Activated T-helper 1 cell treated with anti-CD3 and anti-CD28 coated beads, Interleukin-12 subunit alpha, Interleukin-12 subunit beta, Interleukin-2, Interleukin-4 antibody, amounts not matched to agents 30 ng/mL and 10 ng/mL and 1 ng/mL, durations not matched to agents 14 hours and 24 hours and 36 hours (primary cell): ENCODE results near the gene TSHZ2. TPM values are rescaled to one million over a fixed set of nuclear protein-coding genes. Genes with fewer than 3 reads are reported as not detected.

Experiments
- DNase-seq: peaks from one replicate; pipeline ENCODE4 v3.0.0; 2021; ENCODE audit warnings: low spot score
- H3K27ac Mint-ChIP-seq: one replicate; pipeline ENCODE4 v1.8.0; 2021; ENCODE audit warnings: mild to moderate bottlenecking, mixed read lengths
- H3K27me3 Mint-ChIP-seq: one replicate; pipeline ENCODE4 v1.8.0; 2022; ENCODE audit warnings: mild to moderate bottlenecking, moderate library complexity, mixed read lengths; ENCODE audit not compliant: insufficient read depth
- H3K36me3 Mint-ChIP-seq: one replicate; pipeline ENCODE4 v1.8.0; 2021; ENCODE audit warnings: low read depth, mixed read lengths
- H3K4me1 Mint-ChIP-seq: one replicate; pipeline ENCODE4 v1.8.0; 2021; ENCODE audit warnings: low read depth, mixed read lengths
- H3K4me3 Mint-ChIP-seq: one replicate; pipeline ENCODE4 v1.8.0; 2021; ENCODE audit warnings: mild to moderate bottlenecking, moderate library complexity, mixed read lengths
- H3K9me3 Mint-ChIP-seq: one replicate; pipeline ENCODE4 v1.8.0; 2021; ENCODE audit warnings: mixed read lengths
- intact Hi-C: fragments of 100-400 bp; cut with micrococcal nuclease; formaldehyde crosslinking; loops from one replicate; pipeline ENCODE4 v1.15.1; 2024
- total RNA-seq: library from RNA; stranded (reverse); gene quantifications from 2 replicates; pipeline ENCODE4 v1.2.3, GENCODE V29; 2022

Gene TSHZ2
- total RNA-seq, 1 donor from 2014 or later, result 26.0 TPM

GRCh38 chr20:52991830-52992229 lies 19.7 kb downstream of the TSHZ2 start:
- DNase-seq, result no peak
- peaks cover 24% of the 10 kb centered on the region for H3K4me1 Mint-ChIP-seq
- no peak overlapping the region for H3K27ac Mint-ChIP-seq
- intact Hi-C loops, result no loop called here
- H3K4me3 Mint-ChIP-seq, result no peak overlapping the region
- no peaks in the 10 kb centered on the region for H3K27me3 Mint-ChIP-seq
- peaks cover 10% of the 10 kb centered on the region for H3K36me3 Mint-ChIP-seq
- H3K9me3 Mint-ChIP-seq, result no peaks in the 10 kb centered on the region

GRCh38 chr20:52992632-52993031 lies 20.5 kb downstream of the TSHZ2 start:
- intact Hi-C loops, result no loop called here
- no peaks in the 10 kb centered on the region for H3K9me3 Mint-ChIP-seq
- H3K27me3 Mint-ChIP-seq, result no peaks in the 10 kb centered on the region
- H3K36me3 Mint-ChIP-seq, result peaks cover 10% of the 10 kb centered on the region
- H3K4me3 Mint-ChIP-seq, result no peak overlapping the region
- H3K27ac Mint-ChIP-seq, result no peak overlapping the region
- H3K4me1 Mint-ChIP-seq, result peaks cover 28% of the 10 kb centered on the region
- DNase-seq, result no peak

- no peak overlapping the region for H3K27ac Mint-ChIP-seq
- H3K36me3 Mint-ChIP-seq, result peaks cover 9% of the 10 kb centered on the region
Observed at GRCh38 chr20:52993076-52993475, 20.9 kb downstream of the TSHZ2 start.

GRCh38 chr20:52994184-52994970 lies 22.2 kb downstream of the TSHZ2 start:
- intact Hi-C loops, result no loop called here
- peaks cover 13% of the 10 kb centered on the region for H3K36me3 Mint-ChIP-seq
- H3K4me1 Mint-ChIP-seq, result peaks cover 37% of the 10 kb centered on the region
- no peaks in the 10 kb centered on the region for H3K27me3 Mint-ChIP-seq
- no peaks in the 10 kb centered on the region for H3K9me3 Mint-ChIP-seq
- no peak overlapping the region for H3K27ac Mint-ChIP-seq
- DNase-seq, result no peak
- H3K4me3 Mint-ChIP-seq, result no peak overlapping the region

More at GRCh38 chr20:52993076-52993475, 20.9 kb downstream of the TSHZ2 start:
- Mint-ChIP-seq H3K4me1 (peaks cover 28% of the 10 kb centered on the region), H3K27me3 (no peaks in the 10 kb centered on the region), H3K4me3 (no peak overlapping the region), H3K9me3 (no peaks in the 10 kb centered on the region)
- intact Hi-C loops, result no loop called here
- no peak for DNase-seq

GRCh38 chr20:52996130-52996529 lies 24.0 kb downstream of the TSHZ2 start:
- H3K9me3 Mint-ChIP-seq, result no peaks in the 10 kb centered on the region
- H3K27ac Mint-ChIP-seq, result no peak overlapping the region
- H3K27me3 Mint-ChIP-seq, result no peaks in the 10 kb centered on the region
- DNase-seq, result no peak
- H3K4me1 Mint-ChIP-seq, result peaks cover 52% of the 10 kb centered on the region
- intact Hi-C loops, result no loop called here
- H3K4me3 Mint-ChIP-seq, result no peak overlapping the region
- H3K36me3 Mint-ChIP-seq, result peaks cover 13% of the 10 kb centered on the region

GRCh38 chr20:52996658-52997057 lies 24.5 kb downstream of the TSHZ2 start:
- H3K27ac Mint-ChIP-seq, result no peak overlapping the region
- H3K36me3 Mint-ChIP-seq, result peaks cover 14% of the 10 kb centered on the region
- intact Hi-C loops, result no loop called here

GRCh38 chr20:52998268-52998667 lies 26.1 kb downstream of the TSHZ2 start:
- Mint-ChIP-seq H3K27me3 (no peaks in the 10 kb centered on the region), H3K36me3 (peaks cover 19% of the 10 kb centered on the region), H3K9me3 (no peaks in the 10 kb centered on the region), H3K4me1 (peaks cover 65% of the 10 kb centered on the region), H3K4me3 (no peak overlapping the region), H3K27ac (no peak overlapping the region)
- intact Hi-C loops, result no loop called here
- no peak for DNase-seq

More at GRCh38 chr20:52996658-52997057, 24.5 kb downstream of the TSHZ2 start:
- DNase-seq, result no peak
- Mint-ChIP-seq H3K4me3 (no peak overlapping the region), H3K4me1 (peaks cover 58% of the 10 kb centered on the region), H3K9me3 (no peaks in the 10 kb centered on the region), H3K27me3 (no peaks in the 10 kb centered on the region)

- Mint-ChIP-seq H3K9me3 (no peaks in the 10 kb centered on the region), H3K36me3 (peaks cover 21% of the 10 kb centered on the region), H3K27me3 (no peaks in the 10 kb centered on the region), H3K4me1 (peaks cover 65% of the 10 kb centered on the region), H3K27ac (peak overlapping the region; percentile 38), H3K4me3 (no peak overlapping the region)
- DNase-seq, result no peak
- intact Hi-C loops, result no loop called here
Observed at GRCh38 chr20:52999040-52999439, 26.9 kb downstream of the TSHZ2 start.

GRCh38 chr20:53001498-53002301 lies 29.5 kb downstream of the TSHZ2 start:
- no peaks in the 10 kb centered on the region for H3K27me3 Mint-ChIP-seq
- H3K27ac Mint-ChIP-seq, result peak overlapping the region; percentile 98
- H3K4me3 Mint-ChIP-seq, result peak overlapping the region; percentile 79
- intact Hi-C loops, result loop anchor here (1.0 to 2.0 kb wide), 4 partner anchors 21 to 77 kb away; no protein-coding TSS in a partner anchor
- DNase-seq, result no peak
- H3K9me3 Mint-ChIP-seq, result no peaks in the 10 kb centered on the region
- peaks cover 24% of the 10 kb centered on the region for H3K36me3 Mint-ChIP-seq
- H3K4me1 Mint-ChIP-seq, result peaks cover 59% of the 10 kb centered on the region

- intact Hi-C loops, result no loop called here
- Mint-ChIP-seq H3K9me3 (no peaks in the 10 kb centered on the region), H3K27me3 (no peaks in the 10 kb centered on the region), H3K36me3 (peaks cover 28% of the 10 kb centered on the region), H3K4me1 (peaks cover 54% of the 10 kb centered on the region), H3K4me3 (no peak overlapping the region), H3K27ac (peak overlapping the region; percentile 30)
- DNase-seq, result no peak
Observed at GRCh38 chr20:53002786-53003185, 30.6 kb downstream of the TSHZ2 start.

- Mint-ChIP-seq H3K27me3 (no peaks in the 10 kb centered on the region), H3K27ac (peak overlapping the region; percentile 83), H3K9me3 (no peaks in the 10 kb centered on the region), H3K36me3 (peaks cover 22% of the 10 kb centered on the region), H3K4me1 (peaks cover 51% of the 10 kb centered on the region), H3K4me3 (peak overlapping the region; percentile 37)
- DNase-seq, result no peak
- intact Hi-C loops, result no loop called here
Observed at GRCh38 chr20:53003420-53004154, 31.4 kb downstream of the TSHZ2 start.

- Mint-ChIP-seq H3K9me3 (no peaks in the 10 kb centered on the region), H3K4me1 (peaks cover 45% of the 10 kb centered on the region), H3K27ac (peak overlapping the region; percentile 83), H3K36me3 (peaks cover 20% of the 10 kb centered on the region), H3K4me3 (peak overlapping the region; percentile 37), H3K27me3 (no peaks in the 10 kb centered on the region)
- intact Hi-C loops, result no loop called here
- no peak for DNase-seq
Observed at GRCh38 chr20:53004267-53004813, 32.2 kb downstream of the TSHZ2 start.
